NCI-H1930 (cell line): ENCODE results near the gene MICOS13.

ENCODE experiments used
- DNase-seq, 2 experiments: peaks; one replicate each; lab custom pipeline; 2025; lab: John Stamatoyannopoulos, UW

Gene MICOS13

GRCh38 chr19:5667751-5668271, 12.5 kb downstream of the MICOS13 start:
- DNase-seq, result no peak

GRCh38 chr19:5666921-5667610, 13.2 kb downstream of the MICOS13 start:
- no peak for DNase-seq

- no peak for DNase-seq
Measured at GRCh38 chr19:5665781-5666513, 14.4 kb downstream of the MICOS13 start.

- DNase-seq, result no peak
Measured at GRCh38 chr19:5664515-5664914, 15.8 kb downstream of the MICOS13 start.

GRCh38 chr19:5663904-5664303, 16.4 kb downstream of the MICOS13 start:
- DNase-seq, result no peak

GRCh38 chr19:5661483-5661882, 18.8 kb downstream of the MICOS13 start:
- DNase-seq, result no peak

GRCh38 chr19:5655412-5655811, 24.9 kb downstream of the MICOS13 start:
- DNase-seq, result no peak

GRCh38 chr19:5654931-5655330, 25.4 kb downstream of the MICOS13 start:
- DNase-seq, result no peak

GRCh38 chr19:5652261-5652660, 28.1 kb downstream of the MICOS13 start:
- no peak for DNase-seq

- DNase-seq, result no peak
Measured at GRCh38 chr19:5651361-5651760, 29.0 kb downstream of the MICOS13 start.

- no peak for DNase-seq
Measured at GRCh38 chr19:5648464-5648863, 31.9 kb downstream of the MICOS13 start.

GRCh38 chr19:5646703-5647102, 33.6 kb downstream of the MICOS13 start:
- no peak for DNase-seq

GRCh38 chr19:5645409-5645808, 34.9 kb downstream of the MICOS13 start:
- no peak for DNase-seq

- no peak for DNase-seq
Measured at GRCh38 chr19:5644037-5644436, 36.3 kb downstream of the MICOS13 start.

GRCh38 chr19:5643060-5643459, 37.3 kb downstream of the MICOS13 start:
- DNase-seq, result no peak

GRCh38 chr19:5642204-5642603, 38.1 kb downstream of the MICOS13 start:
- no peak for DNase-seq

GRCh38 chr19:5641171-5641570, 39.1 kb downstream of the MICOS13 start:
- no peak for DNase-seq

- no peak for DNase-seq
Measured at GRCh38 chr19:5637971-5638370, 42.3 kb downstream of the MICOS13 start.

- no peak for DNase-seq
Measured at GRCh38 chr19:5635427-5635826, 44.9 kb downstream of the MICOS13 start.

GRCh38 chr19:5632657-5633056, 47.7 kb downstream of the MICOS13 start:
- DNase-seq, result no peak

- DNase-seq, result no peak
Measured at GRCh38 chr19:5632241-5632612, 48.1 kb downstream of the MICOS13 start.

- no peak for DNase-seq
Measured at GRCh38 chr19:5631567-5632240, 48.6 kb downstream of the MICOS13 start.

- DNase-seq, result no peak
Measured at GRCh38 chr19:5628919-5629481, 51.3 kb downstream of the MICOS13 start.
